Keratinocyte (primary cell): ENCODE measurements around the gene JPT2. TPM values are rescaled to one million over a fixed set of nuclear protein-coding genes. Genes with fewer than 3 reads are reported as not detected.

Experiments used
- DNase-seq: peaks from one replicate; pipeline ENCODE4 v3.0.0-alpha.2; 2011; ENCODE audit warnings: low read depth, missing footprints, low spot score
- FAIRE-seq: peaks from 2 replicates; lab custom pipeline; 2011; peaks lifted over from hg19 to GRCh38; lab: Jason Lieb, UNC
- H2AFZ ChIP-seq: 2 replicates; pipeline ENCODE4 v1.6.0; 2012; ENCODE audit warnings: low read length, control low read depth, inconsistent platforms; ENCODE audit not compliant: control insufficient read depth
- H3K27ac ChIP-seq: 2 replicates; pipeline ENCODE4 v1.5.1; 2011; ENCODE audit warnings: low read length; ENCODE audit not compliant: control insufficient read depth, insufficient read depth
- H3K27me3 ChIP-seq: 3 replicates; pipeline ENCODE4 v1.6.0; 2011; ENCODE audit warnings: low read length; ENCODE audit not compliant: control insufficient read depth, insufficient read depth; ENCODE audit errors: extremely low read depth
- H3K36me3 ChIP-seq, 2 experiments: 2 replicates in 1 of 2; 3 replicates in 1 of 2; pipeline ENCODE4 v1.5.1; 2011; ENCODE audit warnings: low read length in 2 of 2, mild to moderate bottlenecking in 1 of 2; ENCODE audit not compliant: control insufficient read depth in 2 of 2, insufficient read depth in 2 of 2; ENCODE audit errors: extremely low read depth in 1 of 2
- H3K4me1 ChIP-seq: 3 replicates; pipeline ENCODE4 v1.5.1; 2011; ENCODE audit warnings: low read length; ENCODE audit not compliant: control insufficient read depth, insufficient read depth; ENCODE audit errors: extremely low read depth
- H3K4me2 ChIP-seq: 3 replicates; pipeline ENCODE4 v1.6.0; 2011; ENCODE audit warnings: low read depth, low read length; ENCODE audit not compliant: control insufficient read depth, insufficient read depth; ENCODE audit errors: extremely low read depth
- H3K4me3 ChIP-seq, 3 experiments: fragments of 200-600 bp in 1 of 3; sonication (generic) in 1 of 3; 2 replicates in 2 of 3; 3 replicates in 1 of 3; pipeline ENCODE4 v1.5.1; 2011 to 2016; ENCODE audit warnings: low read length in 3 of 3, mild to moderate bottlenecking in 3 of 3, control low read depth in 2 of 3, inconsistent platforms in 1 of 3, low read depth in 1 of 3, mixed read lengths in 1 of 3, mixed run types in 1 of 3, moderate library complexity in 1 of 3; ENCODE audit not compliant: control insufficient read depth in 2 of 3, insufficient read depth in 2 of 3; ENCODE audit errors: extremely low read depth in 1 of 3
- H3K79me2 ChIP-seq: 2 replicates; pipeline ENCODE4 v1.6.0; 2012; ENCODE audit warnings: low read length; ENCODE audit not compliant: control insufficient read depth, insufficient read depth
- H3K9ac ChIP-seq: 3 replicates; pipeline ENCODE4 v1.6.0; 2011; ENCODE audit warnings: low read length; ENCODE audit not compliant: control insufficient read depth, insufficient read depth; ENCODE audit errors: extremely low read depth
- H3K9me1 ChIP-seq: 3 replicates; pipeline ENCODE4 v1.6.0; 2011; ENCODE audit warnings: low read length; ENCODE audit not compliant: control insufficient read depth, insufficient read depth; ENCODE audit errors: extremely low read depth
- H3K9me3 ChIP-seq: 2 replicates; pipeline ENCODE4 v1.5.1; 2012; ENCODE audit warnings: low read depth, low read length; ENCODE audit not compliant: control insufficient read depth
- H4K20me1 ChIP-seq: 3 replicates; pipeline ENCODE4 v1.6.0; 2011; ENCODE audit warnings: low read length; ENCODE audit not compliant: control insufficient read depth, insufficient read depth; ENCODE audit errors: extremely low read depth
- EZH2 ChIP-seq: IDR thresholded peaks from one replicate; pipeline ENCODE4 v1.6.1; 2012; ENCODE audit warnings: inconsistent platforms, mild to moderate bottlenecking, low read length, moderate library complexity
- dilution Hi-C: fragments of 300-500 bp; cut with MboI; formaldehyde crosslinking; loops from one replicate; pipeline ENCODE4 v1.7.0; 2020; ENCODE audit warnings: low sequenced_read_pairs; ENCODE audit not compliant: extremely low pct_ligation_motif_present
- polyA plus RNA-seq, 5 experiments: library from polyadenylated mRNA; depleted of rRNA in 3 of 5; stranded (reverse) in 3 of 5; stranded (forward) in 1 of 5; unstranded in 1 of 5; fragments of >200 nt; gene quantifications; 1 replicate in 1 of 5; 2 replicates in 3 of 5; 3 replicates in 1 of 5; pipeline versions ENCODE4 v1.2.1 to v1.2.3, GENCODE V29; 2011 to 2012; ENCODE audit warnings: missing spikeins in 2 of 5, low read depth in 1 of 5, low replicate concordance in 1 of 5
- TF ChIP-seq, protein P1 (sequence below), 3 experiments: IDR thresholded peaks in 1 of 3; conservative IDR thresholded peaks in 1 of 3; optimal IDR thresholded peaks in 1 of 3; 2 replicates in 2 of 3; 3 replicates in 1 of 3; pipeline versions ENCODE3 to v1.5.1; 2011; ENCODE audit warnings: low read length in 3 of 3, mild to moderate bottlenecking in 3 of 3, moderate library complexity in 2 of 3, control low read depth in 1 of 3, inconsistent platforms in 1 of 3; ENCODE audit not compliant: insufficient read depth in 2 of 3; ENCODE audit errors: extremely low read depth in 1 of 3

The JPT2 gene
- polyA plus RNA-seq, 1 donor (not counting 4 experiments of a cell fraction or from before 2014, with no cell fraction given): 166 TPM

DNA sequence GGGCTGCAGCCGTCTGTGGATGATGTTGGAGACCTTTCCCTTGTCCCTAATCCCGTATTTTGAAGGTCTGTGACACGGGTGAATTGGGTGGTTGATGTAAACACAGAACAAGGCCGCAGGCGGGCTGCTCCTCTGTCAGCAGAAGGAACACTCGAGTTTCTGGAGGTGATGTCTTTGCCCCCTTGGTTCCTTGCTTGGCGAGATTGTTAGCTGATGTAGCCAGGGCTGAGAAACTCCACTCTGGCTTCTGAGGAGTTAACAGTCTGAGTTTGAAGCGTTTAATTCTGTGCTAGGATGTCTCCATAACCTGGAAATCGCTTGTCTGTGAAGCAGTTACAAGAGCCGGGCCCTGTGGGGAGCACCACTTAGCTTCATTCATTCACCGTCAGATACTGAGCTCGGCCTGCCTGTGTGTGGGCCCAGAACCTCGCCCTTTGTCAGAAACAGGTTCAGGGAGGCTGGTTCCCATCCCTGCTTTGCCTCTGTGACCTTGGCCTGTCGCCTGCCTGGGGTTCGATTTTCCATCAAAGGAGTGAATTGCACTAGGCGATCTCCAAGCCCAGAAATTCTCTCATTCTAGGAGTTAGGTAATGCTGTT, 29.2 kb downstream of the JPT2 start:
- DNase-seq (no peak), FAIRE-seq (peak; percentile 67)
- Histone ChIP-seq H3K4me1 (peaks cover 27% of the 10 kb centered on the region), H4K20me1 (no peaks in the 10 kb centered on the region), H3K27ac (peak overlapping the region; percentile 74), H3K36me3 (peaks cover 3 to 4% of the 10 kb centered on the region in 2 experiments), H3K79me2 (peaks cover 51% of the 10 kb centered on the region), H3K4me2 (peak overlapping the region; percentile 92), H3K9ac (peak overlapping the region; percentile 73), H3K4me3 (peak overlapping the region; percentile 80 to 93 (median 89)), H3K27me3 (no peaks in the 10 kb centered on the region), H3K9me1 (peaks cover 2% of the 10 kb centered on the region), H2AFZ (no peak overlapping the region), H3K9me3 (no peaks in the 10 kb centered on the region)
- dilution Hi-C loops: no loop called here
- TF ChIP-seq, protein P1, sequence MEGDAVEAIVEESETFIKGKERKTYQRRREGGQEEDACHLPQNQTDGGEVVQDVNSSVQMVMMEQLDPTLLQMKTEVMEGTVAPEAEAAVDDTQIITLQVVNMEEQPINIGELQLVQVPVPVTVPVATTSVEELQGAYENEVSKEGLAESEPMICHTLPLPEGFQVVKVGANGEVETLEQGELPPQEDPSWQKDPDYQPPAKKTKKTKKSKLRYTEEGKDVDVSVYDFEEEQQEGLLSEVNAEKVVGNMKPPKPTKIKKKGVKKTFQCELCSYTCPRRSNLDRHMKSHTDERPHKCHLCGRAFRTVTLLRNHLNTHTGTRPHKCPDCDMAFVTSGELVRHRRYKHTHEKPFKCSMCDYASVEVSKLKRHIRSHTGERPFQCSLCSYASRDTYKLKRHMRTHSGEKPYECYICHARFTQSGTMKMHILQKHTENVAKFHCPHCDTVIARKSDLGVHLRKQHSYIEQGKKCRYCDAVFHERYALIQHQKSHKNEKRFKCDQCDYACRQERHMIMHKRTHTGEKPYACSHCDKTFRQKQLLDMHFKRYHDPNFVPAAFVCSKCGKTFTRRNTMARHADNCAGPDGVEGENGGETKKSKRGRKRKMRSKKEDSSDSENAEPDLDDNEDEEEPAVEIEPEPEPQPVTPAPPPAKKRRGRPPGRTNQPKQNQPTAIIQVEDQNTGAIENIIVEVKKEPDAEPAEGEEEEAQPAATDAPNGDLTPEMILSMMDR (optimal IDR thresholded peaks at IDR 0.05 in 1 of 3, IDR thresholded peaks at IDR 0.05 in 1 of 3, conservative IDR thresholded peaks at IDR 0.05 in 1 of 3; ENCODE audit: extremely low read depth in 1 of 3, insufficient read depth in 2 of 3, low read length in 3 of 3): peak in 1 of 3 experiments; percentile 12
- no peak for TF ChIP-seq EZH2

DNA sequence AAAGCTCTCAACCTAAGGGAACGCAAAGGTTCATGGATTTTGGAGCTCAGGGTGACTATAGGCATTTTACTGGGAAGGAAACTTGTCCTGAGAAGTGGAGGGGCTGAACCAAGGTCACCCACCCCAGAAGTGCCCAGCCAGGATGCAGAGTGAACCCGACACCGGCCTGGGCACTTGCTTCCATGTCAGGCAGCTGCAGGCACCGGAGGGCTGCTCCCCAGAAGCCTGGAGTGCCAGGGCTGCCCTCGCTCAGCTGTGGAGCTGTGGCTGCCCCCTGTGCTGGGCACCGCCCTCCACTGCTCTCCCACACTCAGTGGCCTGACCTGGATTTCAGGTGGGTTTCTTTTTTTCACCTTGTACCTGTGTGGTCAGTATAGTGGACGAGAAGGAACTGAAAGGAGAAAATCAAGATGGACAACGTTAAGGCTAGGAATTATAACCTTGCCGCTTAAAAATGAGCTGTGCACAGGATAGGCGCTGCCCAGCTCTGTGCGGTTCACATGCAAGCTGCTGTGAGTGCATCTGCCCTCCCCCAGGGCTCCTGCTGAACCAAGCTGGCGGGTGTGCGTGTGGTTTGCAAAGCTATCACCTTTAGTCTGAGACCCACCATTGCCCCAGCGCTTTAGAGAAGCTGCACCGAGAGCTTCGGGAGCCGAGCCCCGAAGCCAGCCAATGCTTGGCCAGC, 30.1 kb downstream of the JPT2 start:
- DNase-seq: no peak

More for the DNA sequence above, 30.1 kb downstream of the JPT2 start:
- TF ChIP-seq, protein P1 (optimal IDR thresholded peaks at IDR 0.05 in 1 of 3, IDR thresholded peaks at IDR 0.05 in 1 of 3, conservative IDR thresholded peaks at IDR 0.05 in 1 of 3; ENCODE audit: extremely low read depth in 1 of 3, insufficient read depth in 2 of 3, low read length in 3 of 3): no peak
- no peak for TF ChIP-seq EZH2
- peak overlapping the region; percentile 92 for H3K4me2 ChIP-seq
- peaks cover 61% of the 10 kb centered on the region for H3K79me2 ChIP-seq
- peak overlapping the region; percentile 73 for H3K9ac ChIP-seq
- H3K27ac ChIP-seq: no peak overlapping the region
- H2AFZ ChIP-seq: no peak overlapping the region
- peak overlapping the region in 1 of 3 experiments; percentile 93 for H3K4me3 ChIP-seq
- peaks cover 2% of the 10 kb centered on the region for H3K9me1 ChIP-seq
- peaks cover 22% of the 10 kb centered on the region for H3K4me1 ChIP-seq
- FAIRE-seq: no peak
- H4K20me1 ChIP-seq: no peaks in the 10 kb centered on the region
- no peaks in the 10 kb centered on the region for H3K27me3 ChIP-seq
- peaks cover 0 to 4% of the 10 kb centered on the region in 2 experiments for H3K36me3 ChIP-seq
- H3K9me3 ChIP-seq: no peaks in the 10 kb centered on the region
- dilution Hi-C loops: no loop called here
